ENCODE results near the gene EML5. TPM values are rescaled to one million over a fixed set of nuclear protein-coding genes. Genes with fewer than 3 reads are reported as not detected.

EML5 gene
- total RNA-seq, 1 experiment from 2014 or later: 1.8 TPM

DNA sequence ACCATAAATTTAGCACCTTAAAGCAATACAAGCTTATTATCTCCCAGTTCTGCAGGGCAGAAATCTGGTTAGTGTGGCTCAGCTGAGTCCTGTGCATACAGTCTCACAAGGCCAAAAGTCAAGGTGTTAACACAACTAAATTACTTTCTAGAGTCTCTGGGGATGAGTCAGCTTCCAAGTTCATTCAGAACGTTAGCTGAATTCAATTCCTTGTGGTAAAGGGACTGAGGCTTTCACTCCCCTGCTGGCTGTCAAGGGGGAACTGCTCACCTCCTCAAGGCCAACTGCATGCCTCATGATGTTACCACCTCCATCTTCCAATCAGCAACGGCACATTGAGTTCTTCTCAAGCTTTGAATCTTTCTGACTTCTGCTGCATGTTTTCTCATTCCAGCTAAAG lies 27.6 kb downstream of the EML5 start (continued):
- TF ChIP-seq, protein P1, sequence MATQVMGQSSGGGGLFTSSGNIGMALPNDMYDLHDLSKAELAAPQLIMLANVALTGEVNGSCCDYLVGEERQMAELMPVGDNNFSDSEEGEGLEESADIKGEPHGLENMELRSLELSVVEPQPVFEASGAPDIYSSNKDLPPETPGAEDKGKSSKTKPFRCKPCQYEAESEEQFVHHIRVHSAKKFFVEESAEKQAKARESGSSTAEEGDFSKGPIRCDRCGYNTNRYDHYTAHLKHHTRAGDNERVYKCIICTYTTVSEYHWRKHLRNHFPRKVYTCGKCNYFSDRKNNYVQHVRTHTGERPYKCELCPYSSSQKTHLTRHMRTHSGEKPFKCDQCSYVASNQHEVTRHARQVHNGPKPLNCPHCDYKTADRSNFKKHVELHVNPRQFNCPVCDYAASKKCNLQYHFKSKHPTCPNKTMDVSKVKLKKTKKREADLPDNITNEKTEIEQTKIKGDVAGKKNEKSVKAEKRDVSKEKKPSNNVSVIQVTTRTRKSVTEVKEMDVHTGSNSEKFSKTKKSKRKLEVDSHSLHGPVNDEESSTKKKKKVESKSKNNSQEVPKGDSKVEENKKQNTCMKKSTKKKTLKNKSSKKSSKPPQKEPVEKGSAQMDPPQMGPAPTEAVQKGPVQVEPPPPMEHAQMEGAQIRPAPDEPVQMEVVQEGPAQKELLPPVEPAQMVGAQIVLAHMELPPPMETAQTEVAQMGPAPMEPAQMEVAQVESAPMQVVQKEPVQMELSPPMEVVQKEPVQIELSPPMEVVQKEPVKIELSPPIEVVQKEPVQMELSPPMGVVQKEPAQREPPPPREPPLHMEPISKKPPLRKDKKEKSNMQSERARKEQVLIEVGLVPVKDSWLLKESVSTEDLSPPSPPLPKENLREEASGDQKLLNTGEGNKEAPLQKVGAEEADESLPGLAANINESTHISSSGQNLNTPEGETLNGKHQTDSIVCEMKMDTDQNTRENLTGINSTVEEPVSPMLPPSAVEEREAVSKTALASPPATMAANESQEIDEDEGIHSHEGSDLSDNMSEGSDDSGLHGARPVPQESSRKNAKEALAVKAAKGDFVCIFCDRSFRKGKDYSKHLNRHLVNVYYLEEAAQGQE (IDR thresholded peaks at IDR 0.05; ENCODE audit: low read depth): no peak
- TF ChIP-seq SIN3A (IDR thresholded peaks at IDR 0.05; ENCODE audit: low read depth) (no peak), SRF (IDR thresholded peaks at IDR 0.05; ENCODE audit: low read depth) (no peak), YY1 (IDR thresholded peaks at IDR 0.05; ENCODE audit: extremely low read depth, insufficient replicate concordance, low read depth, low read length) (no peak), FOSL1 (IDR thresholded peaks at IDR 0.05; ENCODE audit: low read depth) (no peak)

DNA sequence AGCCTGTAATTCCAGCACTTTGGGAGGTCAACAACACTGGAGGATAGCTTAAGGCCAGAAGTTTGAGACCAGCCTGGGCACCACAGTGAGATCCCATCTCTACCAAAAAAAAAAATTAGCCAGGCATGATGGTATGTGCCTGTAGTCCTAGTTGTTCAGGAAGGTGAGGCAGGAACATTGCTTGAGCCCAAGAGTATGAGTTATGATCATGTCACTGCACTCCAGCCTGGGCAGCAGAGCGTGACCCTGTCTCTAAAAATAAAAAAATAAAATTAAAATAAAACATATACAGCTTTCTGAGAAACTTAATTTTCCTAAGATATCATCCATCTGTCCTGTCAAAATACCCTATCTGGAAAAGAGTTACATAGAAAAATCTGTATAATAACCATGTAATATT lies 38.9 kb downstream of the EML5 start:
- Histone ChIP-seq H4K20me1 (ENCODE audit: insufficient read depth) (no peaks in the 10 kb centered on the region; the same call in 1 of the 2 replicates), H3K9me2 (ENCODE audit: insufficient read depth) (no peaks in the 10 kb centered on the region), H2AFZ (ENCODE audit: low read depth, low read length, poor library complexity, severe bottlenecking) (no peak overlapping the region), H3K27me3 (ENCODE audit: insufficient read depth, low read length) (no peaks in the 10 kb centered on the region), H3K4me2 (ENCODE audit: low read length) (no peak overlapping the region), H3K79me2 (ENCODE audit: insufficient read depth, low read length) (no peaks in the 10 kb centered on the region), H3K27ac (ENCODE audit: low read depth, low read length) (no peak overlapping the region), H3K4me3 (replicated peaks in 1 of 2; ENCODE audit: low read depth in 1 of 2, low read length in 2 of 2) (no peak overlapping the region), H3K9ac (ENCODE audit: low read length) (no peak overlapping the region), H3K4me1 (ENCODE audit: control insufficient read depth in 1 of 2, insufficient read depth in 2 of 2, low read length in 2 of 2) (no peaks in the 10 kb centered on the region), H3K9me3 (ENCODE audit: control insufficient read depth in 1 of 2, insufficient read depth in 1 of 2, low read depth in 1 of 2, low read length in 2 of 2) (no peaks in the 10 kb centered on the region), H3K36me3 (ENCODE audit: control insufficient read depth in 1 of 2, insufficient read depth in 2 of 2, low read length in 2 of 2) (no peaks in the 10 kb centered on the region)
- DNase-seq (ENCODE audit: low read depth, low spot score) (no peak), ATAC-seq (no peak)
- intact Hi-C loops (cut with micrococcal nuclease): no loop called here
- RAD21 ChIA-PET (ENCODE audit: low non-redundant PET in 1 of 2, low total read pairs in 2 of 2, uncharacterized antibody in 2 of 2, unreplicated experiment in 2 of 2): no interaction called here
- no TSS peak for BruUV-seq (replicated peaks)
- POLR2A ChIA-PET: no interaction called here
- CTCF ChIA-PET: no interaction called here
- TF ChIP-seq FOSL1 (IDR thresholded peaks at IDR 0.05; ENCODE audit: low read depth) (no peak), CTCF (IDR thresholded peaks at IDR 0.05 in 2 of 3, conservative IDR thresholded peaks at IDR 0.05 in 1 of 3; ENCODE audit: borderline replicate concordance in 1 of 3, insufficient read depth in 1 of 3, low read depth in 2 of 3, low read length in 2 of 3) (no peak), POLR2AphosphoS5 (IDR thresholded peaks at IDR 0.05; ENCODE audit: low read depth, low read length) (no peak), SP1 (IDR thresholded peaks at IDR 0.05; ENCODE audit: low read depth) (no peak), EGR1 (IDR thresholded peaks at IDR 0.05; ENCODE audit: low read depth) (no peak), JUND (IDR thresholded peaks at IDR 0.05) (no peak), TCF7L2 (IDR thresholded peaks at IDR 0.05; ENCODE audit: borderline replicate concordance, extremely low read depth, insufficient read depth, insufficient read length) (no peak), EZH2phosphoT487 (IDR thresholded peaks at IDR 0.05; ENCODE audit: borderline replicate concordance) (no peak), CBX3 (IDR thresholded peaks at IDR 0.05; ENCODE audit: low read depth) (no peak), EZH2 (IDR thresholded peaks at IDR 0.05) (no peak), ELF1 (IDR thresholded peaks at IDR 0.05; ENCODE audit: borderline replicate concordance, low read depth) (no peak), RAD21 (IDR thresholded peaks at IDR 0.05; ENCODE audit: low read depth) (no peak), ZFX (IDR thresholded peaks at IDR 0.05) (no peak), YY1 (IDR thresholded peaks at IDR 0.05; ENCODE audit: extremely low read depth, insufficient replicate concordance, low read depth, low read length) (no peak)
- TF ChIP-seq, protein P2, sequence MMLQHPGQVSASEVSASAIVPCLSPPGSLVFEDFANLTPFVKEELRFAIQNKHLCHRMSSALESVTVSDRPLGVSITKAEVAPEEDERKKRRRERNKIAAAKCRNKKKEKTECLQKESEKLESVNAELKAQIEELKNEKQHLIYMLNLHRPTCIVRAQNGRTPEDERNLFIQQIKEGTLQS (IDR thresholded peaks at IDR 0.05): no peak
- TF ChIP-seq, protein P1 (IDR thresholded peaks at IDR 0.05; ENCODE audit: low read depth): no peak
